A549 (cell line): ENCODE results near the gene NR5A2.

ENCODE experiments used
- BHLHE40 ChIP-seq: IDR thresholded peaks from 2 replicates; pipeline ENCODE4 v1.6.1; 2012; ENCODE audit warnings: low read depth, low read length, inconsistent platforms
- CHD4 ChIP-seq: fragments of 200-600 bp; sonication (generic); IDR thresholded peaks from 2 replicates; pipeline ENCODE4 v1.6.1; 2016; ENCODE audit warnings: antibody characterized with exemption, mild to moderate bottlenecking, borderline replicate concordance
- EP300 ChIP-seq, 2 experiments: fragments of >200 bp; sonication (Bioruptor Twin); formaldehyde crosslinking; IDR thresholded peaks; 2 replicates in 1 of 2; 3 replicates in 1 of 2; pipeline ENCODE4 v1.6.1; 2016 to 2017
- PHF8 ChIP-seq: fragments of 200-600 bp; sonication (generic); IDR thresholded peaks from 2 replicates; pipeline ENCODE4 v1.6.1; 2016; ENCODE audit warnings: low read depth, mild to moderate bottlenecking, antibody characterized with exemption, moderate library complexity, borderline replicate concordance
- POLR2A ChIP-seq: IDR thresholded peaks from 2 replicates; pipeline ENCODE4 v1.6.1; 2012; ENCODE audit warnings: mild to moderate bottlenecking, low read length
- REST ChIP-seq: fragments of 200-600 bp; sonication (generic); IDR thresholded peaks from 2 replicates; pipeline ENCODE4 v1.6.1; 2016; ENCODE audit warnings: antibody characterized with exemption, mild to moderate bottlenecking, moderate library complexity
- TF ChIP-seq, protein P1 (sequence below): fragments of >200 bp; sonication (Bioruptor Twin); formaldehyde crosslinking; IDR thresholded peaks from 3 replicates; pipeline ENCODE4 v1.5.1; 2016
- TF ChIP-seq, protein P2 (sequence below): fragments of 450-650 bp; IDR thresholded peaks from 2 replicates; pipeline ENCODE4 v1.6.1; 2014; ENCODE audit warnings: antibody characterized with exemption

DNA sequence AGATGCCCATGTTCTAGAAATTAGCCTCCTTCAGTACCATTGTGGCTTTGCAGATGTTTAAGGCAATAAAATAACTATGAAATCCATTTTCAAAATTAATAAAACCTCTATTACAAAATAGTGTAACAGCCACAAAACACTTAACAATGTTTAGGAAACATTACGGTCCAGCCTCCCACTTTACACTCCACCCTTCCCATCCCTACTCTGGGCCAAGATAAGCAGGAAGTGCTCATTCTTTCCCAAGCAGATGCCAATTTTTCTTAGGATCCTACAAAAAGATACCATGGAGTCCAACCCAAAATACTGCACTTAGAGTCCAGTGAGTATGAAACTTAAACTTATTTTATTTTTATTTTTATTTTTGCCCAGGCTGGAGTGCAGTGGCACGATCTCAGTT is 150.8 kb downstream of the NR5A2 start:
- no peak for TF ChIP-seq REST
- no peak for TF ChIP-seq EP300 (IDR thresholded peaks at IDR 0.05)
- TF ChIP-seq CHD4 = no peak
- TF ChIP-seq PHF8 = no peak
- no peak for TF ChIP-seq POLR2A
- TF ChIP-seq, protein P1, sequence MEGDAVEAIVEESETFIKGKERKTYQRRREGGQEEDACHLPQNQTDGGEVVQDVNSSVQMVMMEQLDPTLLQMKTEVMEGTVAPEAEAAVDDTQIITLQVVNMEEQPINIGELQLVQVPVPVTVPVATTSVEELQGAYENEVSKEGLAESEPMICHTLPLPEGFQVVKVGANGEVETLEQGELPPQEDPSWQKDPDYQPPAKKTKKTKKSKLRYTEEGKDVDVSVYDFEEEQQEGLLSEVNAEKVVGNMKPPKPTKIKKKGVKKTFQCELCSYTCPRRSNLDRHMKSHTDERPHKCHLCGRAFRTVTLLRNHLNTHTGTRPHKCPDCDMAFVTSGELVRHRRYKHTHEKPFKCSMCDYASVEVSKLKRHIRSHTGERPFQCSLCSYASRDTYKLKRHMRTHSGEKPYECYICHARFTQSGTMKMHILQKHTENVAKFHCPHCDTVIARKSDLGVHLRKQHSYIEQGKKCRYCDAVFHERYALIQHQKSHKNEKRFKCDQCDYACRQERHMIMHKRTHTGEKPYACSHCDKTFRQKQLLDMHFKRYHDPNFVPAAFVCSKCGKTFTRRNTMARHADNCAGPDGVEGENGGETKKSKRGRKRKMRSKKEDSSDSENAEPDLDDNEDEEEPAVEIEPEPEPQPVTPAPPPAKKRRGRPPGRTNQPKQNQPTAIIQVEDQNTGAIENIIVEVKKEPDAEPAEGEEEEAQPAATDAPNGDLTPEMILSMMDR = no peak
- TF ChIP-seq, protein P2, sequence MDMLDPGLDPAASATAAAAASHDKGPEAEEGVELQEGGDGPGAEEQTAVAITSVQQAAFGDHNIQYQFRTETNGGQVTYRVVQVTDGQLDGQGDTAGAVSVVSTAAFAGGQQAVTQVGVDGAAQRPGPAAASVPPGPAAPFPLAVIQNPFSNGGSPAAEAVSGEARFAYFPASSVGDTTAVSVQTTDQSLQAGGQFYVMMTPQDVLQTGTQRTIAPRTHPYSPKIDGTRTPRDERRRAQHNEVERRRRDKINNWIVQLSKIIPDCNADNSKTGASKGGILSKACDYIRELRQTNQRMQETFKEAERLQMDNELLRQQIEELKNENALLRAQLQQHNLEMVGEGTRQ = no peak
- no peak for TF ChIP-seq BHLHE40
